GM23338 (cell line): ENCODE measurements around the gene ZHX3. TPM values are rescaled to one million over a fixed set of nuclear protein-coding genes. Genes with fewer than 3 reads are reported as not detected.

Experiments used
- ATAC-seq: fragments of 200-7000 bp; cut with Tn5 transposase; 3 replicates; pipeline ENCODE4 v1.9.1; 2020
- DNase-seq: peaks from one replicate; pipeline ENCODE4 v3.0.0-alpha.2; 2015; ENCODE audit warnings: low spot score
- H2AFZ ChIP-seq: fragments of 200-600 bp; sonication (generic); 2 replicates; pipeline ENCODE4 v1.8.0; 2016; ENCODE audit warnings: antibody characterized with exemption, mild to moderate bottlenecking, moderate library complexity
- H3F3A ChIP-seq: fragments of 200-600 bp; sonication (generic); replicated peaks from 2 replicates; pipeline ENCODE4 v1.8.0; 2017; ENCODE audit warnings: antibody characterized with exemption, mixed run types, low read depth
- H3K27ac ChIP-seq: fragments of 200-600 bp; sonication (generic); 2 replicates; pipeline ENCODE4 v1.6.1; 2016; ENCODE audit warnings: low read depth
- H3K27me3 ChIP-seq: fragments of 200-600 bp; sonication (generic); 2 replicates; pipeline ENCODE4 v1.8.0; 2016; ENCODE audit warnings: mild to moderate bottlenecking, mixed run types, moderate library complexity; ENCODE audit not compliant: insufficient read depth
- H3K36me3 ChIP-seq: fragments of 200-600 bp; sonication (generic); 2 replicates; pipeline ENCODE4 v1.8.0; 2016; ENCODE audit warnings: mild to moderate bottlenecking; ENCODE audit not compliant: insufficient read depth
- H3K4me1 ChIP-seq: fragments of 200-600 bp; sonication (generic); 2 replicates; pipeline ENCODE4 v1.8.0; 2016; ENCODE audit warnings: mild to moderate bottlenecking, moderate library complexity; ENCODE audit not compliant: insufficient read depth
- H3K4me2 ChIP-seq: fragments of 200-600 bp; sonication (generic); 2 replicates; pipeline ENCODE4 v1.7.1; 2017; ENCODE audit warnings: mixed run types
- H3K4me3 ChIP-seq: fragments of 200-600 bp; sonication (generic); 2 replicates; pipeline ENCODE4 v1.6.1; 2016; ENCODE audit warnings: mixed run types
- H3K79me2 ChIP-seq: fragments of 200-600 bp; sonication (generic); replicated peaks from 2 replicates; pipeline ENCODE4 v1.8.0; 2017; ENCODE audit warnings: mild to moderate bottlenecking; ENCODE audit not compliant: insufficient read depth
- H3K9me2 ChIP-seq: fragments of 200-600 bp; sonication (generic); 2 replicates; pipeline ENCODE4 v1.8.0; 2017; ENCODE audit not compliant: insufficient read depth
- H4K20me1 ChIP-seq: fragments of 200-600 bp; sonication (generic); replicated peaks from 2 replicates; pipeline ENCODE4 v1.8.0; 2017; ENCODE audit warnings: mild to moderate bottlenecking; ENCODE audit not compliant: insufficient read depth
- H3K27ac Mint-ChIP-seq: 2 replicates; pipeline ENCODE4 v1.8.0; 2020; ENCODE audit warnings: inconsistent platforms, mild to moderate bottlenecking, moderate library complexity, mixed read lengths
- H3K27me3 Mint-ChIP-seq: 3 replicates; pipeline ENCODE4 v1.8.0; 2022; ENCODE audit warnings: low read depth, mild to moderate bottlenecking, moderate library complexity, mixed read lengths, inconsistent platforms; ENCODE audit not compliant: insufficient read depth, poor library complexity
- H3K36me3 Mint-ChIP-seq: 3 replicates; pipeline ENCODE4 v1.8.0; 2021; ENCODE audit warnings: low read depth, mild to moderate bottlenecking, inconsistent platforms, moderate library complexity, mixed read lengths
- H3K4me1 Mint-ChIP-seq: 3 replicates; pipeline ENCODE4 v1.8.0; 2020; ENCODE audit warnings: mild to moderate bottlenecking, inconsistent platforms, mixed read lengths
- H3K4me3 Mint-ChIP-seq: 3 replicates; pipeline ENCODE4 v1.8.0; 2021; ENCODE audit warnings: moderate library complexity, mild to moderate bottlenecking, inconsistent platforms, mixed read lengths
- H3K9me3 Mint-ChIP-seq: 3 replicates; pipeline ENCODE4 v1.8.0; 2020; ENCODE audit warnings: moderate library complexity, mild to moderate bottlenecking, inconsistent platforms, mixed read lengths
- CREB1 ChIP-seq: fragments of 250-450 bp; sonication (Bioruptor Pico); IDR thresholded peaks from 2 replicates; pipeline ENCODE4 v1.5.0; 2020; ENCODE audit warnings: low read depth, mild to moderate bottlenecking, moderate library complexity
- EZH2 ChIP-seq: fragments of 200-600 bp; sonication (generic); IDR thresholded peaks from one replicate; pipeline ENCODE4 v1.8.0; 2017; ENCODE audit warnings: antibody characterized with exemption, mild to moderate bottlenecking, low read depth; ENCODE audit not compliant: unreplicated experiment
- EZH2phosphoT487 ChIP-seq: fragments of 200-600 bp; sonication (generic); IDR thresholded peaks from one replicate; pipeline ENCODE4 v1.8.1; 2018; ENCODE audit warnings: antibody characterized with exemption; ENCODE audit not compliant: unreplicated experiment
- JUNB ChIP-seq: IDR thresholded peaks from one replicate; pipeline ENCODE4 v1.6.1; 2016; ENCODE audit warnings: antibody characterized with exemption; ENCODE audit not compliant: unreplicated experiment
- POLR2AphosphoS5 ChIP-seq: IDR thresholded peaks from 2 replicates; pipeline ENCODE4 v1.6.1; 2016; ENCODE audit warnings: antibody characterized with exemption, low read depth
- ZNF331 ChIP-seq: fragments of 250-450 bp; sonication (Bioruptor Pico); IDR thresholded peaks from 2 replicates; pipeline ENCODE4 v1.5.0; 2020; ENCODE audit warnings: low read depth, mild to moderate bottlenecking, moderate library complexity
- polyA plus RNA-seq: library from polyadenylated mRNA; unstranded; fragments of >200 nt; fragmentation: Nextera tagmentation; extraction: Ambion mirVana; gene quantifications from 2 replicates; pipeline ENCODE4 v1.2.1, GENCODE V29; 2016
- total RNA-seq: library from RNA; depleted of rRNA; stranded (reverse); fragments of >200 nt; shearing (Covaris generic); gene quantifications from 2 replicates; pipeline ENCODE4 v1.2.3, GENCODE V29; 2014
- TF ChIP-seq, protein P1 (sequence below): fragments of 250-450 bp; sonication (Bioruptor Pico); IDR thresholded peaks from 2 replicates; pipeline ENCODE4 v1.5.0; 2020; ENCODE audit warnings: mild to moderate bottlenecking, moderate library complexity

ZHX3 gene
- total and polyA plus RNA-seq, 2 experiments from 2014 or later: 1.7 to 2.8 TPM

DNA sequence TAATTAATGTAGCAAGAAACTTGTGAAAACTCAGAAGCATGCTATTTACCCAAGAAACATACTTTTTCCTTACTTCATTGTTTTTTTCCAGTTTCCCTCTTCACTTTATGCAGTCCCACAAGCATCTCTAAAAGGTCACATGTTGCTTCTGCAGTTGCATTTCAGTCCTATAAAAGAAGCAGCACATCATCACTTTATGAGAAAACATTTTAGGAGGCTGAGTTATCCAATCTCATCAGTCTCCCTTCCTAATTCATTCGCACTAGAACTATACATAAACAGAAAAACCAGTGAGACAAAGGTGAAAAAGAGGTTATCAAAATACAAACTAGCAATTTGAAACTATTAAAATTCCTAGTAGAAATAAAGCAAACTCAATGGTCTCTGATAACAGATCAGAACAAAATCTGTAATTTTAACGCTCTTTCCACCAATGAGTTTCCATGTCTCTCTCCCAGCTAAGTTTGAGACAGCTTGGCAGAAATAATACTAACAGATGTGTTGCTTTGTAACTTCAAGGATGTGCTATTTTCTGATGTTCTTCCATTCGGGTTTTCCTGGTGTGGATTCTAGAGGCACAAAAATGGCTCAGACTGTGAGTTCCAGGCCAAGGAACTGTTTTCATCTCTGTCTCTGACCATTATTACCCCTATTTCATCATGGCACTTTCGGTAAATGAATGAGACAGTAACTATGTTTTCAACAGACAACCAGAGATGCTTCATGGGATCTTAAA, 48.4 kb downstream of the ZHX3 start (continued):
- TF ChIP-seq, protein P1, sequence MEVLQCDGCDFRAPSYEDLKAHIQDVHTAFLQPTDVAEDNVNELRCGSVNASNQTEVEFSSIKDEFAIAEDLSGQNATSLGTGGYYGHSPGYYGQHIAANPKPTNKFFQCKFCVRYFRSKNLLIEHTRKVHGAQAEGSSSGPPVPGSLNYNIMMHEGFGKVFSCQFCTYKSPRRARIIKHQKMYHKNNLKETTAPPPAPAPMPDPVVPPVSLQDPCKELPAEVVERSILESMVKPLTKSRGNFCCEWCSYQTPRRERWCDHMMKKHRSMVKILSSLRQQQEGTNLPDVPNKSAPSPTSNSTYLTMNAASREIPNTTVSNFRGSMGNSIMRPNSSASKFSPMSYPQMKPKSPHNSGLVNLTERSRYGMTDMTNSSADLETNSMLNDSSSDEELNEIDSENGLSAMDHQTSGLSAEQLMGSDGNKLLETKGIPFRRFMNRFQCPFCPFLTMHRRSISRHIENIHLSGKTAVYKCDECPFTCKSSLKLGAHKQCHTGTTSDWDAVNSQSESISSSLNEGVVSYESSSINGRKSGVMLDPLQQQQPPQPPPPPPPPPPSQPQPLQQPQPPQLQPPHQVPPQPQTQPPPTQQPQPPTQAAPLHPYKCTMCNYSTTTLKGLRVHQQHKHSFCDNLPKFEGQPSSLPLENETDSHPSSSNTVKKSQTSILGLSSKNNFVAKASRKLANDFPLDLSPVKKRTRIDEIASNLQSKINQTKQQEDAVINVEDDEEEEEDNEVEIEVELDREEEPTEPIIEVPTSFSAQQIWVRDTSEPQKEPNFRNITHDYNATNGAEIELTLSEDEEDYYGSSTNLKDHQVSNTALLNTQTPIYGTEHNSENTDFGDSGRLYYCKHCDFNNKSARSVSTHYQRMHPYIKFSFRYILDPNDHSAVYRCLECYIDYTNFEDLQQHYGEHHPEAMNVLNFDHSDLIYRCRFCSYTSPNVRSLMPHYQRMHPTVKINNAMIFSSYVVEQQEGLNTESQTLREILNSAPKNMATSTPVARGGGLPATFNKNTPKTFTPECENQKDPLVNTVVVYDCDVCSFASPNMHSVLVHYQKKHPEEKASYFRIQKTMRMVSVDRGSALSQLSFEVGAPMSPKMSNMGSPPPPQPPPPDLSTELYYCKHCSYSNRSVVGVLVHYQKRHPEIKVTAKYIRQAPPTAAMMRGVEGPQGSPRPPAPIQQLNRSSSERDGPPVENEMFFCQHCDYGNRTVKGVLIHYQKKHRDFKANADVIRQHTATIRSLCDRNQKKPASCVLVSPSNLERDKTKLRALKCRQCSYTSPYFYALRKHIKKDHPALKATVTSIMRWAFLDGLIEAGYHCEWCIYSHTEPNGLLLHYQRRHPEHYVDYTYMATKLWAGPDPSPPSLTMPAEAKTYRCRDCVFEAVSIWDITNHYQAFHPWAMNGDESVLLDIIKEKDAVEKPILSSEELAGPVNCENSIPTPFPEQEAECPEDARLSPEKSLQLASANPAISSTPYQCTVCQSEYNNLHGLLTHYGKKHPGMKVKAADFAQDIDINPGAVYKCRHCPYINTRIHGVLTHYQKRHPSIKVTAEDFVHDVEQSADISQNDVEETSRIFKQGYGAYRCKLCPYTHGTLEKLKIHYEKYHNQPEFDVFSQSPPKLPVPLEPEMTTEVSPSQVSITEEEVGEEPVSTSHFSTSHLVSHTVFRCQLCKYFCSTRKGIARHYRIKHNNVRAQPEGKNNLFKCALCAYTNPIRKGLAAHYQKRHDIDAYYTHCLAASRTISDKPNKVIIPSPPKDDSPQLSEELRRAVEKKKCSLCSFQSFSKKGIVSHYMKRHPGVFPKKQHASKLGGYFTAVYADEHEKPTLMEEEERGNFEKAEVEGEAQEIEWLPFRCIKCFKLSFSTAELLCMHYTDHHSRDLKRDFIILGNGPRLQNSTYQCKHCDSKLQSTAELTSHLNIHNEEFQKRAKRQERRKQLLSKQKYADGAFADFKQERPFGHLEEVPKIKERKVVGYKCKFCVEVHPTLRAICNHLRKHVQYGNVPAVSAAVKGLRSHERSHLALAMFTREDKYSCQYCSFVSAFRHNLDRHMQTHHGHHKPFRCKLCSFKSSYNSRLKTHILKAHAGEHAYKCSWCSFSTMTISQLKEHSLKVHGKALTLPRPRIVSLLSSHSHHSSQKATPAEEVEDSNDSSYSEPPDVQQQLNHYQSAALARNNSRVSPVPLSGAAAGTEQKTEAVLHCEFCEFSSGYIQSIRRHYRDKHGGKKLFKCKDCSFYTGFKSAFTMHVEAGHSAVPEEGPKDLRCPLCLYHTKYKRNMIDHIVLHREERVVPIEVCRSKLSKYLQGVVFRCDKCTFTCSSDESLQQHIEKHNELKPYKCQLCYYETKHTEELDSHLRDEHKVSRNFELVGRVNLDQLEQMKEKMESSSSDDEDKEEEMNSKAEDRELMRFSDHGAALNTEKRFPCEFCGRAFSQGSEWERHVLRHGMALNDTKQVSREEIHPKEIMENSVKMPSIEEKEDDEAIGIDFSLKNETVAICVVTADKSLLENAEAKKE (CRISPR knock-in tag): no peak
- TF ChIP-seq POLR2AphosphoS5 (no peak), JUNB (no peak), ZNF331 (CRISPR knock-in tag) (no peak), EZH2 (no peak), EZH2phosphoT487 (no peak)

DNA sequence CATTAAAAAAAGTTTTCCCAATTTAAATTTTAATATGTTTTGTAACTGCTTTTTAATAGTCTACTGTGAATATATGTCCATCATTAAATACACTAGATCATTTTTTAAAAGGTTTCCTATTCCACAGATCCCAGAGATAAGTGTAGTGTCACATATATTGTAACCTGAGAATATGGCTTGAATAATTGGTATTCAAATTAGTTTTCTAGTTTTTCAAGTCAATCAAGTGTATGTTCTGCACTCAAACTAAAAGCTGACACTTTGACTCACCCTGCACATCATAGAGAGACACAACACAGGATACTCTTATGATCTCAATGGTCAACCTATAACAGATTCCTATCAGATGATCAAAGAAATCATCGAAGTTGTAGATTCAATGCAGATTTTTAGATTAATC, 49.1 kb downstream of the ZHX3 start:
- Histone ChIP-seq H3K9me2 (no peaks in the 10 kb centered on the region), H3K4me2 (no peak overlapping the region), H3K36me3 (no peaks in the 10 kb centered on the region), H3K27me3 (no peaks in the 10 kb centered on the region), H3K4me3 (no peak overlapping the region), H3K4me1 (peaks cover 9% of the 10 kb centered on the region; the same call in 1 of the 2 replicates), H4K20me1 (no peaks in the 10 kb centered on the region), H2AFZ (no peak overlapping the region), H3K27ac (no peak overlapping the region), H3F3A (no peaks in the 10 kb centered on the region), H3K79me2 (no peaks in the 10 kb centered on the region)
- no peak for DNase-seq
- no peak overlapping the region for H3K27ac Mint-ChIP-seq
- peaks cover 6% of the 10 kb centered on the region for H3K4me1 Mint-ChIP-seq
- no peaks in the 10 kb centered on the region for H3K9me3 Mint-ChIP-seq
- ATAC-seq: no peak
- H3K36me3 Mint-ChIP-seq: no peaks in the 10 kb centered on the region
- H3K27me3 Mint-ChIP-seq: no peaks in the 10 kb centered on the region
- H3K4me3 Mint-ChIP-seq: no peak overlapping the region
- no peak for TF ChIP-seq CREB1 (CRISPR knock-in tag)
- TF ChIP-seq, protein P1 (CRISPR knock-in tag): no peak
